ENCODE measurements around the gene SSNA1.

Gene SSNA1

GRCh38 chr9:137195525-137196220, 7.2 kb downstream of the SSNA1 start:
- Histone ChIP-seq H3K27ac (no peak overlapping the region), H3K4me3 (no peak overlapping the region), H3K9me3 (ENCODE audit: low read depth, low read length) (no peaks in the 10 kb centered on the region), H3K36me3 (ENCODE audit: insufficient read depth, low read length) (no peaks in the 10 kb centered on the region), H3K9ac (ENCODE audit: insufficient read length) (no peak overlapping the region)
- no peak for DNase-seq (ENCODE audit: low read depth, low spot score)
- TF ChIP-seq POLR2AphosphoS5 (IDR thresholded peaks at IDR 0.05; ENCODE audit: borderline replicate concordance, low read depth, low read length) (no peak), FOXP2 (optimal IDR thresholded peaks at IDR 0.05; ENCODE audit: control extremely low read depth, extremely low read length, insufficient read depth) (no peak), EZH2 (IDR thresholded peaks at IDR 0.05) (no peak)

DNA sequence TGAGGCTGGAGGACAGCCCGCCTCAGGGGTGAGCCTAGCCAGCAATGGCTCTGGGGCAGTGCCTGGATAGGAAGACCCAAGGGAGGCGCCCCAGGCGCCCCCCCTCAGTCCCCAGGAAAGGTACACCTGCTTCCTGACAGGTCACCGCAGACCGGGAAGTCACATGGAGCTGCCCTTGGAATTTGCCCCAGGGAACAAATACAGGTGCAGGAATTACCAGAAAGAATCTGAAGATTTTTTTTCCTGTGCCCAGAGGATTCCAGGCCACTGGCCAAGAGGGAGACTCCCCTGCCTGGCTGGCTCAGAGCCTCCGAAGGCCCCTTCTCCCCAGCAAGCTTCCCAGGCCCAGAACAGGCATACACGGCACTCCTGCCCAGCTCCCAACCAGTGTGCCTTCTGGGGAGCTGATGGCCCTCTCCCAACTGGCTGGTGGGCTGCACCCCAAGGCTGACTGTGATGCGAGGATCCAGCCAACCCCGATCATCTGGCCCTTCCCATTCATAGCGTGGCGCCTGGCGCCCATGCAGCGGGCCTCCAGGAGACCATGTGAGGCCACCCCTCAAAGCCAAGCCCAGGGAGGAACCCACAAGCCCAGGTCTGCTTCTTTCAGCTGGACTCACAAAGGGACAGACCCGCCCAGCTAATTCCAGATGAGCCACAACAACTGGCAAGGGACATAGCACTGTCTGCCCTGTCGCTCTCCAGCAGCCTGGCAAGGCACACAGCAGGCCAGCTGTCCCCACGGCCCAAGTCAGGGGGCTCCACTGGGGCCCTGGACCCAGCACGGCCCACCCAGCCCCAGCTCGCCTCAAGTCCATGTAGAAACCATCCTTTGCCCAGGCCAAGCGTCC, 9.8 kb downstream of the SSNA1 start:
- no peak overlapping the region for H3K4me3 ChIP-seq
- no peak overlapping the region for H3K27ac ChIP-seq
- H3K9ac ChIP-seq (ENCODE audit: insufficient read length): no peak overlapping the region
- H3K9me3 ChIP-seq (ENCODE audit: low read depth, low read length): no peaks in the 10 kb centered on the region
- DNase-seq (ENCODE audit: low read depth, low spot score): no peak
- H3K36me3 ChIP-seq (ENCODE audit: insufficient read depth, low read length): no peaks in the 10 kb centered on the region
- TF ChIP-seq POLR2AphosphoS5 (IDR thresholded peaks at IDR 0.05; ENCODE audit: borderline replicate concordance, low read depth, low read length) (no peak), EZH2 (IDR thresholded peaks at IDR 0.05) (no peak), FOXP2 (optimal IDR thresholded peaks at IDR 0.05; ENCODE audit: control extremely low read depth, extremely low read length, insufficient read depth) (no peak)

DNA sequence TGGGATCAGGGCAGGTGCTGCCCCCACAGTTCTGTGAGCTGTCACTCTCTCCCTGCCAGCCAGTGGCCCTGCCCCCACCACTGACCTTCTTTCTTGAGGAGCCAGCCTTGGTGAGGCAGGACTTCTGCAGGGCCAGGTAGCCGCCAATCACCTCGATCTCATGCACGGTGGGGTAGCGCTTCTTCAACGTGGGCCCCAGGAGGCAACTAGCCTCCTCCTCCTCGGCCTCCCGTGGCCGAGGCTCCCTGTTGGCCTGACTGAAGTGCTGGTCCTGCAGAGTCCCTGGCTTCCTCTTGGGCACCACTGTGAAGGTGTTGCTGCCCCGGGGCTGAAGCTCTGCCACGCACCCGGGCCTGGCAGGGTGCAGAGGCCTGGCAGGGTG, 10.4 kb downstream of the SSNA1 start:
- no peak for DNase-seq (ENCODE audit: low read depth, low spot score)
- TF ChIP-seq EZH2 (IDR thresholded peaks at IDR 0.05) (no peak), POLR2AphosphoS5 (IDR thresholded peaks at IDR 0.05; ENCODE audit: borderline replicate concordance, low read depth, low read length) (no peak), FOXP2 (optimal IDR thresholded peaks at IDR 0.05; ENCODE audit: control extremely low read depth, extremely low read length, insufficient read depth) (no peak)
- H3K9ac ChIP-seq (ENCODE audit: insufficient read length): no peak overlapping the region

GRCh38 chr9:137199411-137200121, 11.1 kb downstream of the SSNA1 start:
- Histone ChIP-seq H3K4me3 (peak overlapping the region; percentile 54), H3K27ac (no peak overlapping the region), H3K9ac (ENCODE audit: insufficient read length) (no peak overlapping the region), H3K9me3 (ENCODE audit: low read depth, low read length) (no peaks in the 10 kb centered on the region), H3K36me3 (ENCODE audit: insufficient read depth, low read length) (no peaks in the 10 kb centered on the region)
- no peak for DNase-seq (ENCODE audit: low read depth, low spot score)
- TF ChIP-seq POLR2AphosphoS5 (IDR thresholded peaks at IDR 0.05; ENCODE audit: borderline replicate concordance, low read depth, low read length) (no peak), EZH2 (IDR thresholded peaks at IDR 0.05) (no peak), FOXP2 (optimal IDR thresholded peaks at IDR 0.05; ENCODE audit: control extremely low read depth, extremely low read length, insufficient read depth) (no peak)

More for the DNA sequence above, 10.4 kb downstream of the SSNA1 start:
- Histone ChIP-seq H3K36me3 (ENCODE audit: insufficient read depth, low read length) (no peaks in the 10 kb centered on the region), H3K9me3 (ENCODE audit: low read depth, low read length) (no peaks in the 10 kb centered on the region), H3K4me3 (no peak overlapping the region), H3K27ac (no peak overlapping the region)

DNA sequence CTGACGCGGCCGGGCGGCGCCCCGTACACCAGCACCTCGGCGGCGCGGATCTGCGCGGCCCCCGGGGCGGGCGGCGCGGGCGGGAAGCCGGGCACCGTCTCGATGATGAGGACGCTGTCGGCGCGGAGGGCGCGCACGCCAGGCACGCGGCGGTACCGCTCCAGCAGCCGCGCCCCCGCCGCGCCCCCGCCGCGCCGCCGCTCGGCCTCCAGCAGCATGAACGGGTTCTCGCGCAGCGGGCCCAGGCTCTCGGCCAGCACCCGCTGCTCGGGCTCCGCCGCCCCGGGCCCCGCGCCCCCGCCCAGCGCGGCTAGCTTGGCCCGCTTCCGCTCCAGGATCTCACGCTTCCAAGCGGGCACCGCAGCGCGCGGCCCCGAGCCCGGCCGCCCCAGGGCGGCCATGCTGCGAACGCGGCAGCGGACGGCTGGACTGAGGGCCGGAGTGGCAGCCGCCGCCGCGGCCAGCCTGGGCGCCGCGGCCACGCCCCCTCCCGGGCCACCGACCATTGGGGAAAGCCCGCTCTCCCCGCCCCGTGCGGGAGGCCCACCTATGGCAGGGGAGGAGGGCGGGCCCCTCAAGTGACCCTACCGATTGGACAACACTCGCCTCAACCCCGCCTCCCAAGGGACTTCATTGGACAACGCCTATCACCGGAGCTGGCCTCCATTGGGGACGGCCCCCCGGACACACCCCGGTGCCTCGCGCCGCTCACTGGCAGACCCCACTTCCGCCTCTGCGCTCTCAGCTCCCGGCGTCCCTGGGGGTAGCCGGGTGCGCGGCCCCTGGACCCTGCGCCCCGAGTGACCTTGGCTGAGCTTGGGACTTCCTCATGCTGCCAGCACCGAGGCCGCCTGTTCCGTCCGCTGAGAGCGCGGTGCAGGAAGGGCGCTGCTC, 12.1 kb downstream of the SSNA1 start, which contains the start of gene TPRN:
TSS of gene TPRN (minus strand) at position 431 of the 894 bp plus-strand sequence. CDS start at position 401, 30 bp downstream.
- H3K36me3 ChIP-seq (ENCODE audit: insufficient read depth, low read length): no peaks in the 10 kb centered on the region
- H3K27ac ChIP-seq: no peak within 1 kb of the TSS
- no peaks in the 10 kb centered on the region for H3K9me3 ChIP-seq (ENCODE audit: low read depth, low read length)
- peak; percentile 90 for DNase-seq (ENCODE audit: low read depth, low spot score)
- TF ChIP-seq EZH2 (IDR thresholded peaks at IDR 0.05) (no peak), POLR2AphosphoS5 (IDR thresholded peaks at IDR 0.05; ENCODE audit: borderline replicate concordance, low read depth, low read length) (peak; percentile 91; the same call in 1 of the 2 replicates)
- H3K9ac ChIP-seq (ENCODE audit: insufficient read length): peak within 1 kb of the TSS; percentile 74
- peak within 1 kb of the TSS; percentile 88 for H3K4me3 ChIP-seq

DNA sequence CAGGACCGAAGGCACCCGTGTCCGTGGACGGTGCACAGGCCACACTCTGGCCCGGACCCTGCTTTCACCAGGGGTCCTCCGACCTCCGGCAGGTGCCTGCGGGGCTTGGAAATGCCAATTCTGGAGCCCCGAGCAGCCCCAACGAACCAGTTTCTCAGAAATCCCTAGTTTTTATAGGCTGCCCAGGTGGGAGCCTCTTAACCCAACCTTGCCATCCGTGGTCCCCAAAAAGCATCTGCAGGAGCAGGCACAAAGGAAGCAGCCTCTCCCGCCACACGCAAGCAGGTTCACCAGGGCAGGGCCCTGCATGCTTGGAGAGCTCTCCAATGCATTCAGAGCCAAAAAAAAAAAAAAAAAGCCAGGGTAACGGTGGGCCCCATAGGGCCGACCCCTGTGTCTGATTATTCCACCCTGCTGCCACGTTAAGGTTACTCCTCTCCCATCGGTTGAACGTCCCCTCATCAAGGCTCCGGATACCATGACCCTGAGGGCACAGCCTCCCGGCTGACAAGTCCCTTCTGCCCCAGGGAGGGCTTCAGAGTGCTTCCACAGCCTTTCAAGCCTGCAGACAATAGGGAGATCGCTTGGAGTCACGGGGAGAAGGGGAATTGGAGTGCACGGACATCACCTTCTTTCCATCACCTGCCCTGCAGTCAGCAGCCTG, 12.9 kb downstream of the SSNA1 start:
- Histone ChIP-seq H3K4me3 (peak overlapping the region; percentile 88), H3K36me3 (ENCODE audit: insufficient read depth, low read length) (no peaks in the 10 kb centered on the region), H3K27ac (no peak overlapping the region), H3K9ac (ENCODE audit: insufficient read length) (peak overlapping the region; percentile 74), H3K9me3 (ENCODE audit: low read depth, low read length) (no peaks in the 10 kb centered on the region)
- DNase-seq (ENCODE audit: low read depth, low spot score): no peak
- TF ChIP-seq EZH2 (IDR thresholded peaks at IDR 0.05) (no peak), FOXP2 (optimal IDR thresholded peaks at IDR 0.05; ENCODE audit: control extremely low read depth, extremely low read length, insufficient read depth) (no peak), POLR2AphosphoS5 (IDR thresholded peaks at IDR 0.05; ENCODE audit: borderline replicate concordance, low read depth, low read length) (no peak)

DNA sequence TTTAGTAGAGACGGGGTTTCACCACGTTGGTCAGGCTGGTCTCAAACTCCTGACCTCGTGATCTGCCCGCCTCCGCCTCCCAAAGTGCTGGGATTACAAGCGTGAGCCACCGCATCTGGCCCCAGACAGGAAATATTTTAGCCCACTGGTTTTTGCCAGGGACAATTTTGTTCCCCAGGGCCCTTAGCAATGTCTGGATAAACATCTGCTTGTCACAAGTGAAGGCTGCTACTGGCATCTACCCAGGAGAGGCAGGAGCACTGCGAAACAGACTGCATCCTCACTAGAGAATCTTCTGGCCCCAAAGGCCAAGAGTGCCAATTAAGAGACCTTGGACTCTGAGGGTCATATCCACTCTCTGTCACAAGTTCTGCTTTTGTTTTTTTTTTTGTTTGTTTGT, 14.5 kb downstream of the SSNA1 start:
- H3K27ac ChIP-seq: no peak overlapping the region
- no peak overlapping the region for H3K4me3 ChIP-seq
- TF ChIP-seq POLR2AphosphoS5 (IDR thresholded peaks at IDR 0.05; ENCODE audit: borderline replicate concordance, low read depth, low read length) (no peak), EZH2 (IDR thresholded peaks at IDR 0.05) (no peak), FOXP2 (optimal IDR thresholded peaks at IDR 0.05; ENCODE audit: control extremely low read depth, extremely low read length, insufficient read depth) (no peak)
- no peak for DNase-seq (ENCODE audit: low read depth, low spot score)
- H3K9ac ChIP-seq (ENCODE audit: insufficient read length): no peak overlapping the region
- no peaks in the 10 kb centered on the region for H3K36me3 ChIP-seq (ENCODE audit: insufficient read depth, low read length)
- no peaks in the 10 kb centered on the region for H3K9me3 ChIP-seq (ENCODE audit: low read depth, low read length)
